OCI-LY1 (cell line): Measurements from ENCODE around the gene PC.

Experiments used
- EZH2 ChIP-seq: fragments of 200-600 bp; sonication (generic), shearing (Covaris generic); IDR thresholded peaks from 2 replicates; pipeline ENCODE4 v1.8.0; 2017; ENCODE audit warnings: borderline replicate concordance, mixed run types, mild to moderate bottlenecking, antibody characterized with exemption, low read length, moderate library complexity, mixed read lengths
- TF ChIP-seq, protein P1 (sequence below): fragments of 200-600 bp; sonication (generic), shearing (Covaris generic); IDR thresholded peaks from 2 replicates; pipeline ENCODE4 v1.5.1; 2017; ENCODE audit warnings: mild to moderate bottlenecking, antibody characterized with exemption, low read length, moderate library complexity, mixed read lengths

DNA sequence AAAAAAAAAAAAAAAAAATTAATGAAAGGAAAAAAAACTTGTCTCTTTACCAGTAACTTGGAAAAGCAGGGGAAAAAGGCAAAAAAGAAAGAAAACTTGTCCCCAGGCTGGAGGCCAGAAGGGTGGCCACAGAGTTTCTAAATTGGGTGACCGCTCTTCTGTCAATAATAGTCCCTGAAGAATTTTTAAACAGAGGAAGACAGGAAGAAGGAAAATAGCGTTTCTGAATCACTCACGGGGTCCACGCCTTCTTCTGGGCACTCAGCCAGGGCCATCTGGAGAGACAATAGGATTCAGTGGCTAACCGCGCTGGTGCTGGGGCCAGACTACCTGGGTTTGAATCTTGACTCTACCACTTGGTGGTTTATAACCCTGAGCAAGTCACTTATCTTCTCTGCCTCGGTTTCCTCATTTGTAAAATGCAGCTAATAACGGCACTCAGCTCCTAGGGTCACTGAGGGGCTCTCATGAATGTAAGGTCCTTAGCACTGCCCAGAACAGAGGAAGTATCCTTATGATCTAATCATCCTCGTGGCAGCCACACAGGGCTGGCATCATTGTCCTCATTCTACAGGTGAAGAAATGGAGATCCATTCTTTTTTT is 23.9 kb upstream of the PC start:
- TF ChIP-seq, protein P1, sequence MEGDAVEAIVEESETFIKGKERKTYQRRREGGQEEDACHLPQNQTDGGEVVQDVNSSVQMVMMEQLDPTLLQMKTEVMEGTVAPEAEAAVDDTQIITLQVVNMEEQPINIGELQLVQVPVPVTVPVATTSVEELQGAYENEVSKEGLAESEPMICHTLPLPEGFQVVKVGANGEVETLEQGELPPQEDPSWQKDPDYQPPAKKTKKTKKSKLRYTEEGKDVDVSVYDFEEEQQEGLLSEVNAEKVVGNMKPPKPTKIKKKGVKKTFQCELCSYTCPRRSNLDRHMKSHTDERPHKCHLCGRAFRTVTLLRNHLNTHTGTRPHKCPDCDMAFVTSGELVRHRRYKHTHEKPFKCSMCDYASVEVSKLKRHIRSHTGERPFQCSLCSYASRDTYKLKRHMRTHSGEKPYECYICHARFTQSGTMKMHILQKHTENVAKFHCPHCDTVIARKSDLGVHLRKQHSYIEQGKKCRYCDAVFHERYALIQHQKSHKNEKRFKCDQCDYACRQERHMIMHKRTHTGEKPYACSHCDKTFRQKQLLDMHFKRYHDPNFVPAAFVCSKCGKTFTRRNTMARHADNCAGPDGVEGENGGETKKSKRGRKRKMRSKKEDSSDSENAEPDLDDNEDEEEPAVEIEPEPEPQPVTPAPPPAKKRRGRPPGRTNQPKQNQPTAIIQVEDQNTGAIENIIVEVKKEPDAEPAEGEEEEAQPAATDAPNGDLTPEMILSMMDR: no peak
- TF ChIP-seq EZH2: no peak
